HUES6 (cell line): ENCODE measurements around the gene CEP164.
"Not testable (repeated sequence)": the region's sequence is repeated elsewhere in the genome, so short reads cannot be mapped to it uniquely, and the experiment has no call there.

Experiments used
- H3K27ac ChIP-seq: 2 replicates; pipeline ENCODE4 v1.7.0; 2013; ENCODE audit warnings: low read depth, mild to moderate bottlenecking, low read length, inconsistent platforms
- H3K27me3 ChIP-seq: 2 replicates; pipeline ENCODE4 v1.6.1; 2013; ENCODE audit warnings: low read length; ENCODE audit not compliant: control insufficient read depth, insufficient read depth
- H3K36me3 ChIP-seq: 2 replicates; pipeline ENCODE4 v1.6.1; 2013; ENCODE audit warnings: low read length; ENCODE audit not compliant: control insufficient read depth, insufficient read depth
- H3K4me1 ChIP-seq: 2 replicates; pipeline ENCODE4 v1.6.1; 2013; ENCODE audit warnings: low read length; ENCODE audit not compliant: control insufficient read depth, insufficient read depth
- H3K4me3 ChIP-seq: 2 replicates; pipeline ENCODE4 v1.5.1; 2013; ENCODE audit warnings: low read depth, low read length
- H3K9ac ChIP-seq: one replicate; pipeline ENCODE4 v1.6.1; 2013; ENCODE audit warnings: mild to moderate bottlenecking, low read length
- H3K9me3 ChIP-seq: 2 replicates; pipeline ENCODE4 v1.6.1; 2013; ENCODE audit warnings: low read depth, low read length; ENCODE audit not compliant: control insufficient read depth, insufficient read depth

Gene CEP164

DNA sequence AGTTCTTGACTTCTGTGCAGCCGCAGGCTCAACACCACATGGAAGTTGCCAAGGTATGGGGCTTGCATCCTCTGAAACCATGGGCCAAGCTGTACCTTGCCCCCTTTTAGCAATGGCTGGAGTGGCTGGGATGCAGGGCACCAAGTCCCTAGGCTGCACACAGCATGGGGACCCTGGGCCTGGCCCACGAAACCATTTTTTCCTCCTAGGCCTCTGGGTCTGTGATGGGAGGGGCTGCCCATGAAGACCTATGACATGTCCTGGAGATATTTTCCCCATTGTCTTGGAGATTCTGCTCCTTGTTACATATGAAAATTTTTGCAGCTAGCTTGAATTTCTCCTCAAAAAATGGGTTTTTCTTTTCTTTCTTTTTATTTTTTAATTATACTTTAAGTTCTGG is 71.0 kb downstream of the CEP164 start:
- H3K27ac ChIP-seq, H3K9ac ChIP-seq, H3K4me3 ChIP-seq, H3K27me3 ChIP-seq, H3K4me1 ChIP-seq: not testable (repeated sequence)
- peaks cover 15% of the 10 kb centered on the region for H3K9me3 ChIP-seq
- H3K36me3 ChIP-seq = peaks cover 51% of the 10 kb centered on the region

DNA sequence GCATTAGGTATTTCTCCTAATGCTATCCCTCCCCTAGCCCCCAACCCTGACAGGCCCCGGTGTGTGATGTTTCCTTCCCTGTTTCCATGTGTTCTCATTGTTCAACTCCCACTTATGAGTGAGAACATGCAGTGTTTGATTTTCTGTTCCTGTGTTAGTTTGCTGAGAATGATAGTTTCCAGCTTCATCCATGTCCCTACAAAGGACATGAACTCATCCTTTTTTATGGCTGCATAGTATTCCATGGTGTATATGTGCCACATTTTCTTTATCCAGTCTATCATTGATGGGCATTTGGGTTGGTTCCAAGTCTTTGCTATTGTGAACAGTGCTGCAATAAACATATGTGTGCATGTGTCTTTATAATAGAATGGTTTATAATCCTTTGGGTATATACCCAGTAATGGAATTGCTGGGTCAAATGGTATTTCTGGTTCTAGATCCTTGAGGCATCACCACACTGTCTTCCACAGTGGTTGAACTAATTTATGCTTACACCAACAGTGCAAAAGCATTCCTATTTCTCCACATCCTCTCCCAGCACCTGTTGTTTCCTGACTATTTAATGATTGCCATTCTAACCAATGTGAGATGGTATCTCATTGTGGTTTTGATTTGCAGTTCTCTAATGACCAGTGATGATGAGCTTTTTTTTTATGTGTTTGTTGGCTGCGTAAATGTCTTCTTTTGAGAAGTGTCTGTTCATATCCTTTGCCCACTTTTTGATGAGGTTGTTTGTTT is 71.6 kb downstream of the CEP164 start:
- H3K9me3 ChIP-seq = peaks cover 15% of the 10 kb centered on the region
- not testable (repeated sequence) for H3K4me3 ChIP-seq, H3K27ac ChIP-seq, H3K4me1 ChIP-seq, H3K9ac ChIP-seq, H3K27me3 ChIP-seq
- peaks cover 45% of the 10 kb centered on the region for H3K36me3 ChIP-seq

DNA sequence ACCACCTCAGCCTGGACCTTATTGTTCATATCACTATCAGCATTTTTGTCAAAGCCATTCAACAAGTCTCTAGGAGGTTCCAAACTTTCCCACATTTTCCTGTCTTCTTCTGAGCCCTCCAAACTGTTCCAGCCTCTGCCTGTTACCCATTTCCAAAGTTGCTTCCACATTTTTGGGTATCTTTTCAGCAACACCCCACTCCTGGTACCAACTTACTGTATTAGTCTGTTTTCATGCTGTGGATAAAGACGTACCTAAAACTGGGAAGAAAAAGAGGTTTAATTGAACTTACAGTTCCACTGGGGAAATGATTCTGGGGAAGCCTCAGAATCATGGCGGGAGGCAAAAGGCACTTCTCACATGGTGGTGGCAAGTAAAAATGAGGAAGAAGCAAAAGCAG is 78.2 kb downstream of the CEP164 start:
- H3K36me3 ChIP-seq = peaks cover 40% of the 10 kb centered on the region
- not testable (repeated sequence) for H3K4me1 ChIP-seq

GRCh38 chr11:117407016-117407415 is 79.4 kb downstream of the CEP164 start:
- Histone ChIP-seq H3K9me3 (peaks cover 18% of the 10 kb centered on the region), H3K27me3 (no peaks in the 10 kb centered on the region), H3K9ac (no peak overlapping the region), H3K27ac (no peak overlapping the region), H3K4me1 (peaks cover 16% of the 10 kb centered on the region; the same call in 1 of the 2 replicates), H3K36me3 (peaks cover 40% of the 10 kb centered on the region), H3K4me3 (no peak overlapping the region)

More for the DNA sequence above, 78.2 kb downstream of the CEP164 start:
- H3K9me3 ChIP-seq = peaks cover 18% of the 10 kb centered on the region
- not testable (repeated sequence) for H3K4me3 ChIP-seq, H3K27me3 ChIP-seq, H3K9ac ChIP-seq, H3K27ac ChIP-seq

DNA sequence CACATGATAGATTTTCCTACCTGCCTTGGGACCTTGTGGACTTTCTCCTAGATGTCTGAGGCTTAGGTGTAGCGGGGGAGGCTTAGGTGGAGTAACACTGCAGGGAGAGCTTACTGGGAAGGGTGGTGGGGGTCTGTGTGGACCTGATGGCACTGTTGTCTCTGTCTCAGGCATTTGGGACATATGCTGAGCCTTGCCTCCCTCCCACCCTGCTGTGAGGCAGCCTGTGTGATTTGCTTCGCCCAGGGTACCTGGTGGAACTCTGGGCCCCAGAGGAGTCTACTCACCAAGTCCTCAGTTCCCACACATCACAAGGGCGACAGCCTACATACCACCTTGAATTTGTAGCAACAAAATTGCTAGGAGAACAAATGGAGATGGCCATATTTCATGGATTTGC is 80.7 kb downstream of the CEP164 start:
- H3K9ac ChIP-seq = no peak overlapping the region
- H3K27me3 ChIP-seq = no peaks in the 10 kb centered on the region
- H3K36me3 ChIP-seq = peaks cover 40% of the 10 kb centered on the region
- peaks cover 18% of the 10 kb centered on the region for H3K9me3 ChIP-seq
- no peak overlapping the region for H3K4me3 ChIP-seq
- peaks cover 18% of the 10 kb centered on the region; the same call in 1 of the 2 replicates for H3K4me1 ChIP-seq
- H3K27ac ChIP-seq = no peak overlapping the region

DNA sequence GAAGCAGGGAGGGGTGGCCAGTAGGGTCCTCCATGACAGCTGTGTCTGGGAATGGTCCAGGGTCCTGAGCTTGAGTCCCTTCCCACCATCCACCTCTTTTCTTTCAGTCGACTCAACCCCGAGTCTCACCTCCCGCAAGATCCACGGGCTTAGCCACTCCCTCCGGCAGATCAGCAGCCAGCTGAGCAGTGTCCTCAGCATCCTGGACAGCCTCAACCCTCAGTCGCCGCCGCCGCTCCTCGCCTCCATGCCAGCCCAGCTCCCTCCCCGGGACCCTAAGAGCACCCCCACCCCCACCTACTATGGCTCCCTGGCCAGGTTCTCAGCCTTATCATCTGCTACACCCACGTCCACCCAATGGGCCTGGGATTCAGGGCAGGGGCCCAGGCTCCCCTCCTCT is 81.9 kb downstream of the CEP164 start:
- Histone ChIP-seq H3K4me3 (no peak overlapping the region), H3K36me3 (peaks cover 39% of the 10 kb centered on the region), H3K9ac (no peak overlapping the region), H3K4me1 (peaks cover 18% of the 10 kb centered on the region; the same call in 1 of the 2 replicates), H3K27ac (no peak overlapping the region), H3K9me3 (peaks cover 17% of the 10 kb centered on the region), H3K27me3 (no peaks in the 10 kb centered on the region)

- H3K4me3 ChIP-seq = no peak overlapping the region
- H3K9ac ChIP-seq = no peak overlapping the region
- H3K9me3 ChIP-seq = peaks cover 10% of the 10 kb centered on the region
- H3K4me1 ChIP-seq = peaks cover 18% of the 10 kb centered on the region; the same call in 1 of the 2 replicates
- peaks cover 33% of the 10 kb centered on the region for H3K36me3 ChIP-seq
- H3K27me3 ChIP-seq = no peaks in the 10 kb centered on the region
- no peak overlapping the region for H3K27ac ChIP-seq
Observed at GRCh38 chr11:117410238-117410637, 82.6 kb downstream of the CEP164 start.

DNA sequence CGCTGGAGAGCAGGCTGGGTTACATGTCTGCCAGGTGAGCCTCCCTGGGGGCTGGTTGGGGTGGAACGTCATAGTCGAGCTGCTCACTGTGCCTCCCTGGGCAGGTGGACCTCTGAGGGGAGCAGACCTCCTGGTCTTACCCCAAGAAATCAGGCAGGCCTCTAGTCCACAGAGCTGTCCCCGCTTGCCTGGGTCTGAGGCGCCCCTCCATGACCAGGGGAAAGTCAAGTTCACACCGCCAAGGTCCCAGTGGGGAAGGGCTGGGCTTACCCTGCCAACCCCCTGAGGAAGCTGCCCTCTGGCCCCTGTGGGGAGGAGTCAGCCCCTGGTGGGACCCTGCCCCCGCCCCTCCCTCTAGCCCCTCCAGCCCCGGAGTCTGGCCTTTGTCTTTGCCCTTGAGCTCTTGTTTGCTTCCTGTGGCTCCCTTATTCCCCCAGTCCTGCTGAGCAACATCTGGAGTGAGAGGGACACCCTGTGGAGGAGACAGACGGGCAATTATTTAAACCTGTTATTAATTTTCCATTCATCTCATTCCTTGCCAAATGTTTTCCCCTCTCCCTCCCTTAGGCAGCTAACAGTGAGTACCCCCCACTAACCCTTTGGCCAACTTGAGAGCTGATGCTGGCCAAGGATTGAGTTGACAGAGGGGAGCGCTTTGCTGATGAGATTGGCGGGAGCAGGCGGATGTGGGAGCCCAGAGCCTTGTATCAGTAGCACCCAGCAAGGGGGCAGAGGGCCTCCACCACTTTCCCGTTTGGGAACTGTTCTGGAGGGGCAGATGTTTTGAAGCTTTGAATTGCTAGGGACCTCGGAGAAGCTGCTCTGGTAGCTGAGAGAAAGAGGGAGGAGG is 83.4 kb downstream of the CEP164 start:
- Histone ChIP-seq H3K27me3 (no peaks in the 10 kb centered on the region), H3K4me1 (peaks cover 18% of the 10 kb centered on the region; the same call in 1 of the 2 replicates), H3K27ac (no peak overlapping the region), H3K9ac (peak overlapping the region; percentile 45), H3K36me3 (peaks cover 29% of the 10 kb centered on the region), H3K4me3 (no peak overlapping the region), H3K9me3 (peaks cover 5% of the 10 kb centered on the region)

DNA sequence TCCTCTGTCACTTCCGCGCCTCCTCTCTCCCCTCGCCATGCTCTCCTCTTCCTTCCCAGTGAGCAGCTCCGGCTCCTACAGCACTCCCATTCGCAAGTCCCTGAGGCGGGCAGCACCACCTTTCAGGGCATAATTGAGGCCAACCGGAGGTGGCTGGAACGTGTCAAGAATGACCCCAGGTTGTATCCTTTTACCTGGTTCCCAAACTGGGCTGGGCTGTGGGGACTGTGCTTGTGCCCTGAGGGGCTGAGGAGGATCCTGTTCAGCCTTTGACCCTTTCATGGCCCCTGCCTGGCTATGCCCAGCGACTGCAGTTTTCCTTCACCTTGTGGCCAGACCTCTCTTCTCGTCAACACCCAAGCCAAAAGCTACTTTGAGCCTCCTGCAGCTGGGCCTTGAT is 84.1 kb downstream of the CEP164 start:
- no peaks in the 10 kb centered on the region for H3K27me3 ChIP-seq
- H3K9ac ChIP-seq = peak overlapping the region; percentile 14
- no peaks in the 10 kb centered on the region for H3K9me3 ChIP-seq
- peaks cover 18% of the 10 kb centered on the region; the same call in 1 of the 2 replicates for H3K4me1 ChIP-seq
- H3K36me3 ChIP-seq = peaks cover 25% of the 10 kb centered on the region
- no peak overlapping the region for H3K27ac ChIP-seq
- no peak overlapping the region for H3K4me3 ChIP-seq

DNA sequence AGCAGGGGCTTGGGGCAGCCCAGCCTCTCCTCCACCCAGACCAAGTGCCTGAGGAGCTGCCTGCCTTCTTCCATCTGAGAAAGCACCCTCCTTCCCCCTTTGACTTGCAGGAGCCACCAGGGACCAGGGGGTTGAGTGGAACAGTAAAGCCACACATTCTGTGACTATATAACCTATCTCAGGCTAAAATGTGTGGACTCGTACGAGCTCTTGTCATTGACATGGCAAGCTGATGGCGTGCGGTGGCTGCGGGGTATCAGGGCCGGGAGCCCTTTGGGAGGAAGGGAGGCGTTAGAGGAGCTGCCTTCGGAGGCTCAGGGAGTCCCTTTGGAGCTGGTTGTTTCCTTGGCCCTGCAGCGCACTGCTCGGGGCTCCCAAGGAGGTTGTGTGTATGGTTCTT is 84.5 kb downstream of the CEP164 start:
- Histone ChIP-seq H3K9ac (peak overlapping the region; percentile 14), H3K36me3 (peaks cover 25% of the 10 kb centered on the region), H3K9me3 (no peaks in the 10 kb centered on the region), H3K27ac (no peak overlapping the region), H3K4me3 (no peak overlapping the region), H3K27me3 (no peaks in the 10 kb centered on the region), H3K4me1 (peaks cover 18% of the 10 kb centered on the region; the same call in 1 of the 2 replicates)
